Spleen (tissue), 7 donors: ENCODE data around the gene TIRAP.

ENCODE experiments used
- POLR2A ChIP-seq, 3 donors: fragments of 450-650 bp; IDR thresholded peaks; one replicate each; pipeline ENCODE4 v1.5.1; 2017; ENCODE audit warnings: antibody characterized with exemption in 3 of 3, mild to moderate bottlenecking in 1 of 3
- POLR2AphosphoS5 ChIP-seq, 3 donors: sonication (generic); formaldehyde crosslinking; IDR thresholded peaks; one replicate each; pipeline ENCODE4 v1.5.1; 2017; ENCODE audit warnings: antibody characterized with exemption in 3 of 3
- TF ChIP-seq, protein P1 (sequence below), 11 experiments: fragments of 200-600 bp in 7 of 11; fragments of 450-650 bp in 4 of 11; sonication (generic) in 4 of 11; IDR thresholded peaks in 8 of 11; conservative IDR thresholded peaks in 3 of 11; 1 replicate in 7 of 11; 2 replicates in 4 of 11; pipeline versions ENCODE4 v1.4.0 to v1.8.0; 2016 to 2021; ENCODE audit warnings: antibody characterized with exemption in 11 of 11, inconsistent platforms in 4 of 11, mild to moderate bottlenecking in 1 of 11
- donor health status: DM: no; HTN: no; CAD: no; lungs with moderate emphysema.
- donor health status: DM: no; HTN: no; CAD: no.
- donor health status: DM: no; HTN: no; CAD: no.

DNA sequence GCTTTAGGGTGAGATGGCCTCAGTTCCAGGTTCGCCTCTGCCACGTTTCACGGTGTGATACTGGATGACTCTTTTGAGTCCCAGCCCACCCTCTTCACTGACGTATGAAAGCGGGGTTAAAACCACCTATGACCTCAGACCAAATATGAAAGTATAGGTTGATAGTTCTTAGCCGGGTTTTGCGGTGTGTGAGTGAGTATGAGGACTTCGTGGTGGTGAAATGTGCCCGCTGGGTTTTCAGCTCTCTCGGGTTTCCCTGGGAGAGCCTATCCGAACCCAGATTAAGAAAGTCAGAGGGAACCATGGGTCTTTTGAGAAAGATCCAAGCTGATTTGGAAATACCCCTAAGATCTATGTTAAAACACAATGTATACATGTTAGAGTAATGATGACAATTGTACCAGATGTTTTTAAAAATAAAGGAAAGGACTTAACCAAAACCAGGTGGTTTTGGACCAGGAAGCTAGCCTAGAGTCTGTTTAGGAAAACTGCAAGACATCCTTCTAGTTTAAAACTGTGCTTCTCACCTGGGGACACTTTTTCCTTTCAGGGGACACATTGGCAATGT lies 46.8 kb downstream of the TIRAP start:
- TF ChIP-seq, protein P1, sequence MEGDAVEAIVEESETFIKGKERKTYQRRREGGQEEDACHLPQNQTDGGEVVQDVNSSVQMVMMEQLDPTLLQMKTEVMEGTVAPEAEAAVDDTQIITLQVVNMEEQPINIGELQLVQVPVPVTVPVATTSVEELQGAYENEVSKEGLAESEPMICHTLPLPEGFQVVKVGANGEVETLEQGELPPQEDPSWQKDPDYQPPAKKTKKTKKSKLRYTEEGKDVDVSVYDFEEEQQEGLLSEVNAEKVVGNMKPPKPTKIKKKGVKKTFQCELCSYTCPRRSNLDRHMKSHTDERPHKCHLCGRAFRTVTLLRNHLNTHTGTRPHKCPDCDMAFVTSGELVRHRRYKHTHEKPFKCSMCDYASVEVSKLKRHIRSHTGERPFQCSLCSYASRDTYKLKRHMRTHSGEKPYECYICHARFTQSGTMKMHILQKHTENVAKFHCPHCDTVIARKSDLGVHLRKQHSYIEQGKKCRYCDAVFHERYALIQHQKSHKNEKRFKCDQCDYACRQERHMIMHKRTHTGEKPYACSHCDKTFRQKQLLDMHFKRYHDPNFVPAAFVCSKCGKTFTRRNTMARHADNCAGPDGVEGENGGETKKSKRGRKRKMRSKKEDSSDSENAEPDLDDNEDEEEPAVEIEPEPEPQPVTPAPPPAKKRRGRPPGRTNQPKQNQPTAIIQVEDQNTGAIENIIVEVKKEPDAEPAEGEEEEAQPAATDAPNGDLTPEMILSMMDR (IDR thresholded peaks at IDR 0.05 in 8 of 11, conservative IDR thresholded peaks at IDR 0.05 in 3 of 11): no peak
- no peak for TF ChIP-seq POLR2A (IDR thresholded peaks at IDR 0.05)
- TF ChIP-seq POLR2AphosphoS5 (IDR thresholded peaks at IDR 0.05): no peak
